Measurements from ENCODE around the gene PRIM2. TPM values are rescaled to one million over a fixed set of nuclear protein-coding genes. Genes with fewer than 3 reads are reported as not detected.

The PRIM2 gene
- total and polyA plus RNA-seq, 8 donors, result 4.9 to 126 (median 14.6) TPM; not detected in 1

GRCh38 chr6:57276946-57277345 lies 40.5 kb upstream of the PRIM2 start:
- intact Hi-C loops (cut with DNase I; ENCODE audit: low total_unique reads), result no loop called here
- H3K4me1 ChIP-seq, result no peaks in the 10 kb centered on the region
- no peaks in the 10 kb centered on the region for H3K9me3 ChIP-seq

DNA sequence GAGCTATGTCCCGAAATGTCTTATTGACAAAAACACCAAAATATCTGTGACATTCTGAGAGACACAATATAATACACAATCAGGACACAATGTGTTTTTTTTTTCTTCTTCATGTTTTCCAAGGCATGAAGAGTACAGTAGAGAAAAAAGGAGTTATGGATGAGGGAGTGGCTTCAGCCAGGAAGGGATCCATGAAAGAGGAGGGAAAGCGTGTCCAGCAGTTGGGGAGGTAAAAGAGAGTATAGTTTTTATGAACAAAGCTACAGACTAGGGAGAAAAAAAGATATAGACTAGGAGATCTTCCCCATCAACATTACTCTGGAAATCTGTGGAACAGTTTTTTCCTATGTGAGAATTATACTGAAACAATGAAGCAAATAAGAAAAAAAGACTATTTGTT lies 38.9 kb upstream of the PRIM2 start:
- Histone ChIP-seq H3K27me3 (no peaks in the 10 kb centered on the region), H3K36me3 (no peaks in the 10 kb centered on the region), H3K27ac (no peak overlapping the region), H3K4me3 (no peak overlapping the region), H3K9me3 (no peaks in the 10 kb centered on the region), H3K4me1 (no peaks in the 10 kb centered on the region)
- 78 to 89% (median 85%) methylated on average over 2 of the region's 2 CpGs for WGBS, 5 donors
- TF ChIP-seq POLR2AphosphoS5 (IDR thresholded peaks at IDR 0.05) (no peak), POLR2A (IDR thresholded peaks at IDR 0.05) (no peak), EP300 (IDR thresholded peaks at IDR 0.05) (no peak), CTCF (IDR thresholded peaks at IDR 0.05) (no peak)
- DNase-seq, result no peak
- intact Hi-C loops (cut with DNase I; ENCODE audit: low total_unique reads), result no loop called here

More at GRCh38 chr6:57276946-57277345, 40.5 kb upstream of the PRIM2 start:
- no peak for DNase-seq
- H3K27ac ChIP-seq, result no peak overlapping the region
- no peak for TF ChIP-seq CTCF (IDR thresholded peaks at IDR 0.05)
- TF ChIP-seq POLR2AphosphoS5 (IDR thresholded peaks at IDR 0.05), result no peak
- TF ChIP-seq EP300 (IDR thresholded peaks at IDR 0.05), result no peak
- TF ChIP-seq POLR2A (IDR thresholded peaks at IDR 0.05), result no peak
- no peaks in the 10 kb centered on the region for H3K27me3 ChIP-seq
- no peak overlapping the region for H3K4me3 ChIP-seq
- no peaks in the 10 kb centered on the region for H3K36me3 ChIP-seq

GRCh38 chr6:57279013-57279412 lies 38.4 kb upstream of the PRIM2 start:
- H3K4me3 ChIP-seq, result no peak overlapping the region
- no peaks in the 10 kb centered on the region for H3K36me3 ChIP-seq
- no peaks in the 10 kb centered on the region for H3K9me3 ChIP-seq
- intact Hi-C loops (cut with DNase I; ENCODE audit: low total_unique reads), result no loop called here
- TF ChIP-seq POLR2AphosphoS5 (IDR thresholded peaks at IDR 0.05) (no peak), CTCF (IDR thresholded peaks at IDR 0.05) (no peak), POLR2A (IDR thresholded peaks at IDR 0.05) (no peak), EP300 (IDR thresholded peaks at IDR 0.05) (no peak)
- 83 to 96% (median 88%) methylated on average over 2 of the region's 2 CpGs for WGBS, 5 donors
- H3K27ac ChIP-seq, result no peak overlapping the region
- no peaks in the 10 kb centered on the region for H3K27me3 ChIP-seq
- peak in 1 of 2 donors; percentile 30 for DNase-seq
- H3K4me1 ChIP-seq, result no peaks in the 10 kb centered on the region

- no peaks in the 10 kb centered on the region for H3K36me3 ChIP-seq
- intact Hi-C loops (cut with DNase I; ENCODE audit: low total_unique reads), result no loop called here
- no peaks in the 10 kb centered on the region for H3K4me1 ChIP-seq
- no peak for DNase-seq
- TF ChIP-seq POLR2AphosphoS5 (IDR thresholded peaks at IDR 0.05) (no peak), EP300 (IDR thresholded peaks at IDR 0.05) (no peak), CTCF (IDR thresholded peaks at IDR 0.05) (no peak), POLR2A (IDR thresholded peaks at IDR 0.05) (no peak)
- no peak overlapping the region for H3K4me3 ChIP-seq
- no peaks in the 10 kb centered on the region for H3K27me3 ChIP-seq
- no peak overlapping the region for H3K27ac ChIP-seq
- no peaks in the 10 kb centered on the region for H3K9me3 ChIP-seq
Measured at GRCh38 chr6:57283106-57283505, 34.3 kb upstream of the PRIM2 start.
